Measurements from ENCODE around the gene SKA1.

SKA1 gene, protein sequence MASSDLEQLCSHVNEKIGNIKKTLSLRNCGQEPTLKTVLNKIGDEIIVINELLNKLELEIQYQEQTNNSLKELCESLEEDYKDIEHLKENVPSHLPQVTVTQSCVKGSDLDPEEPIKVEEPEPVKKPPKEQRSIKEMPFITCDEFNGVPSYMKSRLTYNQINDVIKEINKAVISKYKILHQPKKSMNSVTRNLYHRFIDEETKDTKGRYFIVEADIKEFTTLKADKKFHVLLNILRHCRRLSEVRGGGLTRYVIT

GRCh38 chr18:50374753-50375391 is at the start of gene SKA1:
SKA1 (plus strand) TSS chr18:50375046; CDS start chr18:50375831, 785 bp downstream.
- peak; percentile 80 for DNase-seq

- no peak for DNase-seq
Observed at GRCh38 chr18:50327983-50328382, 46.9 kb upstream of the SKA1 start.

- no peak for DNase-seq
Observed at GRCh38 chr18:50330176-50330575, 44.7 kb upstream of the SKA1 start.

DNA sequence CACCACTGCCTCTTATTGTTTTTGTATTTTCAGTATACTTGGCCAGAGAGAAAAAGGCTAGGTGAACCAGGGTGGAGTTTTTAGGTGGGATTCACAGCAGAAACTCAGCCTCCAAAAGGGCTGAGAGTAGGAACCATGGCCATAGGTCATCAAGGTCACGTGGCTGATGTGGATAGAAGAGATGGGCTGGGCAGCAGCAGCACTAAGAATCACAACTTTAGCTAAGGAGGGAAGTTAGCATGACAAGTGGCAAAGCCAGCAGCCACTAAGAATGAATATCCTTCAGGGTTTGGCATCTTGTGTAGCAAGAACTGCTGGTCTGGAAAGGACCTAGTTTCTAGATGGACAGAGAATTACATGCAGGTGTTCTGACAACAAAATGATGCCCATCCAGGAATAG is 43.2 kb upstream of the SKA1 start:
- no peak for DNase-seq

DNA sequence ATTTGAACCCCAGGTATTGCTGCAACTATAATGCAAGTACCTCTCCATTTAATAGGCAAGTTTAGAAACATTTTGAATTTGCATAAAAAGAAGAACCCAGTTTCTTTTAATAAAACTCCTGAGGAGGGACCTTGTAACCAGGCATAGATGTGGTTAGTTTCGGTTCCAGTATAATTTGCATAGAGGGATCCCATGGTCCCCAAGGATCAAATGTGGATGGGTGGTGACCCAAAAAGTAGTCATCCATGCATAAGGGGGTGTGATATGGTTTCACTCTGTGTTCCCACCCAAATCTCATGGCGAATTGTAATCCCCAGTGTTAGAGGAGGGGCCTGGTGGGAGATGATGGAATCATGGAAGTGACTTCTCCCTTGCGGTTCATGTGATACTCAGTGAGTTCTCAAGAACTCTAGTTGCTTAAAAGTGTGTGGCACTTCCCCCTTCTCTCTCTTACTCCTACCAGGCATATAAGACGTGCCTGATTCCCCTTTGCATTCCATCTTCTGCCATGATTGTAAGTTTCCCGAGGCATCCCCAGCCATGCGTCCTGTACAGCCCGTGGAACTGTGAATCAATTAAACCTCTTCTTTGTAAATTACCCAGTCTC is 40.2 kb upstream of the SKA1 start:
- DNase-seq = no peak

DNA sequence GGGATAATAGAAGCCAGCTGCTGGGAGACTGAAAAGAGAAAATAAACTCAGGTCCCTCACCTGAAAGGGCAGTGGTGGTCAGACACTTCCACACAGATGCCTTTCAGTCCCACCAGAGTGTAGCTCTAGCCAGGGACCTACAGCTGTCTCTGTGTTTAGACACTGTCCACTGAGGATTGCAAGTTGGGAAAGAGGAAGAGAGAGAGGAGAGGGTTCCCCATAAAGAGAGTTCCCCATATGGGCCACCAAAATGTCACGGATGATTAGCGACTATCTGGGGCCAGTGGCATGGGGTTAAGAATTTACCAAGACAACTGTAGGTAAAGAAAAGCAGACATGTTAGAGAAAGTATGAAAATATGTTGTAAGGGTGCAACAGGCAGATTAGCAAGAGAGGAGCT is 36.7 kb upstream of the SKA1 start:
- no peak for DNase-seq

DNA sequence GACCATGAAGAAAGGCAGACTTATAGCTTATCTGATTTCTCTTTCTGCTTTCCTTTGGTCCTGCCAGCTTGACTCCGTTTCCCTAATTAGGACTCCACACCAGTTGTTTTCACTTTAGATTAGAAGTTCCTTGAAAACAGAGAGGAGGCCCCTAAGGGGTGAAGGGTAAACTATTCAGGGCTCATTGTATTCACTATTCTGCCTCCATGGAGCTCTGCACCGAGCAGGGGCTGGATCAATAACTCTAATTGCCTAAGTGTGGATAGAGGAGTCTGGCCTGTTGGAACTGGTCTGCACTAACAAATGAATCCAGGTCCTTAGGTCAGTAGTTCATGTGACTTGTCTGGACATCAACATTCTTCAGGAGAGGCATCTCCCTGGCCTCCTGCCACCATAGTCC is 36.1 kb upstream of the SKA1 start:
- DNase-seq = no peak

GRCh38 chr18:50340078-50340477 is 34.8 kb upstream of the SKA1 start:
- no peak for DNase-seq

DNA sequence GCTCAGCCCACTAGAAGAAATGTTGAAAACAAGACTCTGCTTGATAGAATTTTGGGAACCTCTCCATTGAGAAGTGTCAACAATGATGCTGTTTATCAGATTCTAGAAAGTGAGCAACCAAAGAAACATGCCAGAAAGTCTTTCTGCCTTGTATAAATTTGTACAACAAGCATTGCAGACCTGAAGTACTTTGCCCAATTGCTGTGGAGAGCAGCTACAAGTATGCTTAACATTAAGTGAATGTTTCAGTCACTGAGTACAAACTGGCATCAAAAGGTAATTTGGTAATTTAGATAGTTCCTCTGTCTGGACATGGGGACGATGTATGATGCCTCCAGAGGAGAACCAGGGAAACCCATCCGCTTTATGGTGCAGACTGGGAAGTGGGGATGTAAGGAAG is 33.4 kb upstream of the SKA1 start:
- no peak for DNase-seq

GRCh38 chr18:50350699-50351098 is 24.1 kb upstream of the SKA1 start:
- DNase-seq = no peak

DNA sequence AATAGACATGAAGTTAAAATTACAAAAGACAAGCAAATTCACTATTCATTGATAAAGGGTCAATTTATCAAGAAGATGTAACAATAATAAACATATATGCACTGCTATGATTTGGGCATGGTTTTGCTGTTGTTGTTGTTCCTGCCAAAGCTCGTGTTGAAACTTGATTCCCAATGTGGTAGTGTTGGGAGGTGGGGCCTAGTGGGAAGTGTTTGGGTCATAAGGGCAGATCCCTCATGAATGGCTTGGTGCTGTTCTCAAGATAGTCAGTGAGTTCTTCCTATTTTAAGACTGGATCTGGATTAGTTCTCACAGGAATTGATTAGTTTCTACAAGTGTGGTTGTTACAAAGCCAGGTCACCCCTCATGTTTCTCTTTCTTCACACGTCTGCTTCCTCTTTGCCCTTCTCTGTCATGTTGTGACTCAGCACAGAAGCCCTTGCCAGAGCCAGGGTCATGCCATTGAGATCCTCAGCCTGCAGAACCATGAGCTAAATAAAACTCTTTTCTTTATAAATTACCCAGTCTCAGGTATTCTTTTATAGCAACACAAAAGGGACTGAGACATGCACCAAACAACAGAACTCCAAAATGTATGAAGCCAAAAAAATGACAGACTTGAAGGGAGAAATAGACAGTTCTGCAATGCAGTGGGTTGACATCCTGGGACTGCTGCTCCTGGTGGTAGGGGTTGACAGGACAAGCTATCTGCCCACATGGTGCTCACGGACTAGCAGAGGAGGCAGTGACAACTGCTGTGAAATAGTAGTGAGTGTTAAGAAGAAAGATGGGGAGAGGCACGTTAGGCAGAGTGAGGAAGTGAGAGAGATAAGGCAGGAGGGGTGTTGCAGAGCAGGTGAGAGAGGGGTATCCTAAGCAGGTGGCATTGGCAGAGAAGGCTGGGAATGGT is 18.6 kb upstream of the SKA1 start:
- no peak for DNase-seq

- DNase-seq = no peak
Observed at GRCh38 chr18:50358844-50359243, 16.0 kb upstream of the SKA1 start.

- no peak for DNase-seq
Observed at GRCh38 chr18:50359806-50360205, 15.0 kb upstream of the SKA1 start.

- no peak for DNase-seq
Observed at GRCh38 chr18:50360611-50361010, 14.2 kb upstream of the SKA1 start.

GRCh38 chr18:50369672-50370071 is 5.2 kb upstream of the SKA1 start:
- DNase-seq = no peak

DNA sequence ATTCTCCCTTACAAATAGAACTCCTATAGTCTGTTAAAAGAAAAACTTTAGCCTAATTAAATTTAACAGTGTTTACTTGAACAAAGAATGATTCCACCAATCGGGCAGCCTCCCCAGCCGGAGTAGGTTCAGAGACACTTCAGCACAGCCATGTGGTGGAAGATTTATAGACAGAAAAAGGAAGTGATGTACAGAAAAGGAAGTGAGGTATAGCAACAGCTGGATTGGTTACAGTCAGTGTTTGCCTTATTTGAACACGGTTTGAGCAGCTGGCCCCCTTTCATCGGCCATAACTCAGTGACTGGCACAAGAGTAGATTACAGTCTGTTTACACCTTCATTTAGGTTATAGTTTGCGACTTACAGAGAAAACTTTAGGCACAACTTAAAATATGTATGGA is 2.1 kb upstream of the SKA1 start:
- no peak for DNase-seq

- no peak for DNase-seq
Observed at GRCh38 chr18:50373561-50374219, 1.2 kb upstream of the SKA1 start.

- DNase-seq = no peak
Observed at GRCh38 chr18:50374220-50374752, 560 bp upstream of the SKA1 start.

DNA sequence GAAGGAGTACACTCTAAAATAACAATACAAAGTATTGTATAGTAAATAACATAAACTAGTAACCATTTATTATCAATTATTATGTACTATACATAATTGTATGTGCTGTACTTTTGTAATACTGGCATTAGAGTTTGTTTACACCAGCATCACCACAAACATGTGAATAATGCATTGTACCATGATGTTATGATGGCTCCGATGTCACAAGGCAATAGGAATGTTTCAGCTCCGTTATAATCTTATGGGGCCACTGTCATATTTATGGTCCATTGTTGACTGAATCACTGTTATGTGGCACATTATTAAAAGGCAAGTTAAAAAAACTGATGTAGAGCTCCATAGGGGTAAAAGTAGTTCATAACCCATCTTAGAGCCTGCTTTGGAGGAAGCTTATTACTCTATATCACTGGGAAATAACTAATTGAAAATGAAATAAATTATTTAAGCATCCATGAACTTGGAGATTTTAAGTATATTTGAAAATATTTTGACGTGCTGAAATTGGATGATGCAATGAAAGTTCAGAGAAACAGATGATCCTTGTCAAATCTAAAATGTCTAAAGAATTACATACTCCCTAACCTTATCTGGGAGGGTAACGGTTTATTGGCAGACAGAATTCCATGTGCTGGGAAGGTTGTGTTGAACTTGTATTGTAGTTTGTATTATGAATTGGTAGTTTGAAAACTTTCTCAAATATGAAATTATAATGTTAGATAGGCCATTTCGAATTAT is 2.4 kb downstream of the SKA1 start:
- no peak for DNase-seq

GRCh38 chr18:50388988-50389387 is 14.1 kb downstream of the SKA1 start:
- DNase-seq = no peak

- no peak for DNase-seq
Observed at GRCh38 chr18:50393802-50394201, 19.0 kb downstream of the SKA1 start.

- no peak for DNase-seq
Observed at GRCh38 chr18:50395093-50395492, 20.2 kb downstream of the SKA1 start.
